DND-41 (cell line): ENCODE measurements around the gene GALM.
"Not testable (repeated sequence)": the region's sequence is repeated elsewhere in the genome, so short reads cannot be mapped to it uniquely, and the experiment has no call there.

ENCODE experiments used
- CTCF ChIP-seq: IDR thresholded peaks from 2 replicates; pipeline ENCODE4 v1.5.1; 2012; ENCODE audit warnings: borderline replicate concordance, low read length, moderate library complexity, mild to moderate bottlenecking; ENCODE audit not compliant: poor library complexity, severe bottlenecking; ENCODE audit errors: extremely low read depth
- EZH2 ChIP-seq: IDR thresholded peaks from 3 replicates; pipeline ENCODE4 v1.6.1; 2012; ENCODE audit warnings: borderline replicate concordance, low read depth, mild to moderate bottlenecking, moderate library complexity, low read length, inconsistent platforms; ENCODE audit not compliant: severe bottlenecking

- TF ChIP-seq CTCF, EZH2: not testable (repeated sequence)
Measured at GRCh38 chr2:38714941-38715340, 49.0 kb downstream of the GALM start.
